Endothelial cell of umbilical vein (primary cell): ENCODE data around the gene TMEM184C. TPM values are rescaled to one million over a fixed set of nuclear protein-coding genes. Genes with fewer than 3 reads are reported as not detected.

Source experiments
- BruUV-seq: library from RNA; stranded (reverse); fragments of 400-500 nt; replicated peaks from 2 replicates; lab custom pipeline; 2021; lab: Mats Ljungman, UMichigan
- CTCF ChIA-PET: fragments of 300-600, 350-600 bp; sonication (Branson Sonifier 250); formaldehyde crosslinking; loops from one replicate; lab custom pipeline; 2021; ENCODE audit warnings: antibody characterized with exemption, inconsistent platforms; lab: Charles Lee
- POLR2A ChIA-PET: fragments of 300-600, 350-600 bp; sonication (Branson Sonifier 250); formaldehyde crosslinking; loops from one replicate; lab custom pipeline; 2021; ENCODE audit warnings: antibody characterized with exemption, inconsistent platforms; lab: Charles Lee
- DNase-seq: peaks from one replicate; pipeline ENCODE4 v3.0.0-alpha.2; 2011; ENCODE audit warnings: low read depth, low spot score
- FAIRE-seq: peaks from 2 replicates; lab custom pipeline; 2011; peaks lifted over from hg19 to GRCh38; lab: Jason Lieb, UNC
- H2AFZ ChIP-seq: 2 replicates; pipeline ENCODE4 v1.6.0; 2012; ENCODE audit warnings: low read depth, low read length, control low read depth, inconsistent platforms
- H3K27ac ChIP-seq: 2 replicates; pipeline ENCODE4 v1.5.1; 2011; ENCODE audit warnings: low read depth, mild to moderate bottlenecking, control low read depth, low read length, moderate library complexity; ENCODE audit not compliant: insufficient read depth
- H3K27me3 ChIP-seq, 2 experiments: 2 replicates each; pipeline versions ENCODE4 v1.6.0 to v1.6.1; 2011; ENCODE audit warnings: low read length in 2 of 2, mixed read lengths in 1 of 2; ENCODE audit not compliant: control insufficient read depth in 2 of 2, insufficient read depth in 2 of 2
- H3K36me3 ChIP-seq, 2 experiments: 2 replicates in 1 of 2; 3 replicates in 1 of 2; pipeline ENCODE4 v1.5.1; 2011; ENCODE audit warnings: low read length in 2 of 2, mild to moderate bottlenecking in 1 of 2, moderate library complexity in 1 of 2; ENCODE audit not compliant: control insufficient read depth in 2 of 2, insufficient read depth in 2 of 2; ENCODE audit errors: extremely low read depth in 1 of 2
- H3K4me1 ChIP-seq: 3 replicates; pipeline ENCODE4 v1.5.1; 2011; ENCODE audit warnings: mild to moderate bottlenecking, low read length; ENCODE audit not compliant: control insufficient read depth, insufficient read depth; ENCODE audit errors: extremely low read depth
- H3K4me2 ChIP-seq: 2 replicates; pipeline ENCODE4 v1.6.1; 2011; ENCODE audit warnings: low read length, control low read depth, mixed read lengths; ENCODE audit not compliant: insufficient read depth
- H3K4me3 ChIP-seq, 3 experiments: fragments of 200-600 bp in 1 of 3; sonication (generic), shearing (Covaris generic) in 1 of 3; replicated peaks in 1 of 3; 2 replicates each; pipeline ENCODE4 v1.5.1; 2011 to 2016; ENCODE audit warnings: control low read depth in 3 of 3, low read length in 3 of 3, mild to moderate bottlenecking in 2 of 3, inconsistent platforms in 1 of 3, low read depth in 1 of 3, moderate library complexity in 1 of 3; ENCODE audit not compliant: insufficient read depth in 1 of 3
- H3K79me2 ChIP-seq: 2 replicates; pipeline ENCODE4 v1.6.0; 2012; ENCODE audit warnings: low read length, inconsistent platforms; ENCODE audit not compliant: control insufficient read depth, insufficient read depth
- H3K9ac ChIP-seq: replicated peaks from 2 replicates; pipeline ENCODE3; 2011; ENCODE audit warnings: low read length, control low read depth; ENCODE audit not compliant: insufficient read depth; ENCODE audit errors: extremely low read depth
- H3K9me1 ChIP-seq: replicated peaks from 3 replicates; pipeline ENCODE4 v1.6.0; 2011; ENCODE audit warnings: mild to moderate bottlenecking, low read length; ENCODE audit not compliant: control insufficient read depth, insufficient read depth; ENCODE audit errors: extremely low read depth
- H3K9me3 ChIP-seq: replicated peaks from 2 replicates; pipeline ENCODE4 v1.5.1; 2012; ENCODE audit warnings: low read length, inconsistent platforms; ENCODE audit not compliant: control insufficient read depth, insufficient read depth
- H4K20me1 ChIP-seq: replicated peaks from 2 replicates; pipeline ENCODE3; 2011; ENCODE audit warnings: mild to moderate bottlenecking, low read length; ENCODE audit not compliant: control insufficient read depth, insufficient read depth; ENCODE audit errors: extremely low read depth
- CTCF ChIP-seq, 2 donors: IDR thresholded peaks; 1 replicate in 1 of 2; 2 replicates in 1 of 2; pipeline ENCODE4 v1.5.1; 2011; ENCODE audit warnings: low read length in 2 of 2, mild to moderate bottlenecking in 2 of 2, moderate library complexity in 2 of 2, control low read depth in 1 of 2, inconsistent platforms in 1 of 2, low read depth in 1 of 2; ENCODE audit not compliant: insufficient read depth in 1 of 2; ENCODE audit errors: extremely low read depth in 1 of 2
- EZH2 ChIP-seq: IDR thresholded peaks from 2 replicates; pipeline ENCODE4 v1.6.1; 2012; ENCODE audit warnings: borderline replicate concordance, low read depth, mild to moderate bottlenecking, moderate library complexity, low read length, inconsistent platforms; ENCODE audit not compliant: severe bottlenecking
- FOS ChIP-seq: IDR thresholded peaks from 2 replicates; pipeline ENCODE4 v1.6.1; 2011; ENCODE audit warnings: mild to moderate bottlenecking, low read length, moderate library complexity, borderline replicate concordance; ENCODE audit not compliant: insufficient read depth
- GATA2 ChIP-seq: IDR thresholded peaks from 2 replicates; pipeline ENCODE4 v1.7.0; 2011; ENCODE audit warnings: low read depth, mild to moderate bottlenecking, moderate library complexity, mixed read lengths, low read length; ENCODE audit not compliant: insufficient read length, insufficient read depth
- JUN ChIP-seq: IDR thresholded peaks from 2 replicates; pipeline ENCODE4 v1.6.1; 2011; ENCODE audit warnings: borderline replicate concordance, low read depth; ENCODE audit not compliant: insufficient read length, insufficient read depth
- MAX ChIP-seq: IDR thresholded peaks from 2 replicates; pipeline ENCODE4 v1.6.1; 2011; ENCODE audit not compliant: insufficient read depth, insufficient read length
- MYC ChIP-seq: IDR thresholded peaks from one replicate; pipeline ENCODE4 v1.6.1; 2011; ENCODE audit warnings: mild to moderate bottlenecking, low read depth, low read length
- POLR2A ChIP-seq: IDR thresholded peaks from 2 replicates; pipeline ENCODE4 v1.6.1; 2012; ENCODE audit warnings: low read depth, mild to moderate bottlenecking, control low read depth, low read length
- POLR2AphosphoS5 ChIP-seq: IDR thresholded peaks from 2 replicates; pipeline ENCODE4 v1.6.1; 2012; ENCODE audit warnings: low read depth, mild to moderate bottlenecking, control low read depth, low read length, moderate library complexity; ENCODE audit not compliant: insufficient read depth
- dilution Hi-C: fragments of 300-500 bp; cut with MboI; formaldehyde crosslinking; loops from one replicate; pipeline ENCODE4 v1.15.0; 2019; ENCODE audit warnings: low sequenced_read_pairs; ENCODE audit not compliant: extremely low pct_ligation_motif_present
- intact Hi-C: fragments of 100-400 bp; cut with micrococcal nuclease; formaldehyde crosslinking; loops from one replicate; pipeline ENCODE4 v1.10.0; 2022
- polyA plus RNA-seq, 4 experiments: library from polyadenylated mRNA; depleted of rRNA in 3 of 4; stranded (reverse) in 3 of 4; unstranded in 1 of 4; fragments of >200 nt; gene quantifications; 2 replicates each; pipeline versions ENCODE4 v1.2.1 to v1.2.3, GENCODE V29; 2011 to 2012; ENCODE audit warnings: missing spikeins in 1 of 4
- total RNA-seq: library from RNA; stranded (reverse); gene quantifications from 2 replicates; pipeline ENCODE4 v1.2.3, GENCODE V29; 2021

TMEM184C gene
- total and polyA plus RNA-seq, 2 donors (not counting 3 experiments of a cell fraction or from before 2014, with no cell fraction given) = 10.3 to 29.2 TPM

- no peak for TF ChIP-seq POLR2A
- no peak for TF ChIP-seq POLR2AphosphoS5
- TF ChIP-seq EZH2 = no peak
- no peak for TF ChIP-seq FOS
- TF ChIP-seq GATA2 = no peak
- no peak for TF ChIP-seq MAX
- TF ChIP-seq MYC = no peak
- no peak for TF ChIP-seq JUN
- no peak for TF ChIP-seq CTCF (IDR thresholded peaks at IDR 0.05; ENCODE audit: extremely low read depth in 1 of 2, insufficient read depth in 1 of 2, low read depth in 1 of 2, low read length in 2 of 2)
- no peak overlapping the region for H3K9ac ChIP-seq
- H3K36me3 ChIP-seq = no peaks in the 10 kb centered on the region
- POLR2A ChIA-PET = no interaction called here
- FAIRE-seq (no peak), DNase-seq (no peak)
- H3K9me3 ChIP-seq = no peaks in the 10 kb centered on the region
- H4K20me1 ChIP-seq = no peaks in the 10 kb centered on the region
- no peak overlapping the region for H3K4me2 ChIP-seq
- no peaks in the 10 kb centered on the region for H3K79me2 ChIP-seq
- H3K4me3 ChIP-seq = no peak overlapping the region
- no peak overlapping the region for H2AFZ ChIP-seq
- intact Hi-C loops = no loop called here
- no peak overlapping the region for H3K27ac ChIP-seq
- no peaks in the 10 kb centered on the region for H3K9me1 ChIP-seq
- dilution Hi-C loops = no loop called here
- no peaks in the 10 kb centered on the region for H3K4me1 ChIP-seq
- BruUV-seq = no TSS peak
- peaks cover 3 to 8% of the 10 kb centered on the region in 2 experiments for H3K27me3 ChIP-seq
- CTCF ChIA-PET = interaction anchor here (1.8 to 3.7 kb wide), 2 partner anchors 12 to 170 kb away, joined by 6 to 26 read pairs; no protein-coding TSS in a partner anchor
These were observed 79.7 kb downstream of the TMEM184C start for GRCh38 chr4:147696866-147697265.
